ENCODE measurements around the gene CD36. TPM values are rescaled to one million over a fixed set of nuclear protein-coding genes. Genes with fewer than 3 reads are reported as not detected.

The CD36 gene
- total RNA-seq, 1 donor from 2014 or later = not detected

GRCh38 chr7:80632139-80632538, 6.3 kb upstream of the CD36 start:
- Mint-ChIP-seq H3K4me3 (ENCODE audit: low read depth) (no peak overlapping the region), H3K27me3 (ENCODE audit: low read depth) (no peaks in the 10 kb centered on the region)

GRCh38 chr7:80632819-80633218, 5.6 kb upstream of the CD36 start:
- H3K27me3 Mint-ChIP-seq (ENCODE audit: low read depth) = no peaks in the 10 kb centered on the region
- intact Hi-C loops (cut with micrococcal nuclease) = no loop called here
- no peaks in the 10 kb centered on the region for H3K36me3 Mint-ChIP-seq (ENCODE audit: low read depth)
- H3K27ac Mint-ChIP-seq = no peak overlapping the region
- no peaks in the 10 kb centered on the region for H3K4me1 Mint-ChIP-seq (ENCODE audit: low read depth)
- no peak overlapping the region for H3K4me3 Mint-ChIP-seq (ENCODE audit: low read depth)
- no peak for DNase-seq (ENCODE audit: low spot score)
- H3K9me3 Mint-ChIP-seq = no peaks in the 10 kb centered on the region

More at GRCh38 chr7:80632139-80632538, 6.3 kb upstream of the CD36 start:
- no peak for DNase-seq (ENCODE audit: low spot score)
- Mint-ChIP-seq H3K36me3 (ENCODE audit: low read depth) (no peaks in the 10 kb centered on the region), H3K9me3 (no peaks in the 10 kb centered on the region), H3K4me1 (ENCODE audit: low read depth) (no peaks in the 10 kb centered on the region), H3K27ac (no peak overlapping the region)
- intact Hi-C loops (cut with micrococcal nuclease) = no loop called here

- H3K36me3 Mint-ChIP-seq (ENCODE audit: low read depth) = no peaks in the 10 kb centered on the region
These were observed 3.9 kb upstream of the CD36 start for GRCh38 chr7:80634505-80634904.

GRCh38 chr7:80635533-80635932, 2.9 kb upstream of the CD36 start:
- no peak overlapping the region for H3K27ac Mint-ChIP-seq
- intact Hi-C loops (cut with micrococcal nuclease) = no loop called here

More at GRCh38 chr7:80634505-80634904, 3.9 kb upstream of the CD36 start:
- intact Hi-C loops (cut with micrococcal nuclease) = no loop called here
- Mint-ChIP-seq H3K27ac (no peak overlapping the region), H3K4me3 (ENCODE audit: low read depth) (no peak overlapping the region), H3K27me3 (ENCODE audit: low read depth) (no peaks in the 10 kb centered on the region), H3K4me1 (ENCODE audit: low read depth) (no peaks in the 10 kb centered on the region), H3K9me3 (no peaks in the 10 kb centered on the region)
- no peak for DNase-seq (ENCODE audit: low spot score)

GRCh38 chr7:80635998-80636397, 2.4 kb upstream of the CD36 start:
- H3K9me3 Mint-ChIP-seq = no peaks in the 10 kb centered on the region
- H3K4me1 Mint-ChIP-seq (ENCODE audit: low read depth) = no peaks in the 10 kb centered on the region
- no peak for DNase-seq (ENCODE audit: low spot score)
- H3K4me3 Mint-ChIP-seq (ENCODE audit: low read depth) = no peak overlapping the region
- no peaks in the 10 kb centered on the region for H3K27me3 Mint-ChIP-seq (ENCODE audit: low read depth)
- H3K27ac Mint-ChIP-seq = no peak overlapping the region
- intact Hi-C loops (cut with micrococcal nuclease) = no loop called here
- H3K36me3 Mint-ChIP-seq (ENCODE audit: low read depth) = no peaks in the 10 kb centered on the region

More at GRCh38 chr7:80635533-80635932, 2.9 kb upstream of the CD36 start:
- no peak overlapping the region for H3K4me3 Mint-ChIP-seq (ENCODE audit: low read depth)
- H3K9me3 Mint-ChIP-seq = no peaks in the 10 kb centered on the region
- H3K36me3 Mint-ChIP-seq (ENCODE audit: low read depth) = no peaks in the 10 kb centered on the region
- H3K4me1 Mint-ChIP-seq (ENCODE audit: low read depth) = no peaks in the 10 kb centered on the region
- H3K27me3 Mint-ChIP-seq (ENCODE audit: low read depth) = no peaks in the 10 kb centered on the region
- DNase-seq (ENCODE audit: low spot score) = no peak

- H3K4me1 Mint-ChIP-seq (ENCODE audit: low read depth) = no peaks in the 10 kb centered on the region
- no peak for DNase-seq (ENCODE audit: low spot score)
- intact Hi-C loops (cut with micrococcal nuclease) = no loop called here
- no peaks in the 10 kb centered on the region for H3K9me3 Mint-ChIP-seq
- H3K36me3 Mint-ChIP-seq (ENCODE audit: low read depth) = no peaks in the 10 kb centered on the region
- no peaks in the 10 kb centered on the region for H3K27me3 Mint-ChIP-seq (ENCODE audit: low read depth)
- H3K4me3 Mint-ChIP-seq (ENCODE audit: low read depth) = no peak overlapping the region
- no peak overlapping the region for H3K27ac Mint-ChIP-seq
These were observed 1.7 kb upstream of the CD36 start for GRCh38 chr7:80636709-80637108.

- no peak overlapping the region for H3K27ac Mint-ChIP-seq
- no peaks in the 10 kb centered on the region for H3K36me3 Mint-ChIP-seq (ENCODE audit: low read depth)
- no peaks in the 10 kb centered on the region for H3K9me3 Mint-ChIP-seq
- H3K4me3 Mint-ChIP-seq (ENCODE audit: low read depth) = no peak overlapping the region
- no peaks in the 10 kb centered on the region for H3K4me1 Mint-ChIP-seq (ENCODE audit: low read depth)
- no peaks in the 10 kb centered on the region for H3K27me3 Mint-ChIP-seq (ENCODE audit: low read depth)
- DNase-seq (ENCODE audit: low spot score) = no peak
- intact Hi-C loops (cut with micrococcal nuclease) = no loop called here
These were observed 988 bp upstream of the CD36 start for GRCh38 chr7:80637454-80637853.

GRCh38 chr7:80639011-80639410, 569 bp downstream of the CD36 start:
- intact Hi-C loops (cut with micrococcal nuclease) = no loop called here
- no peak overlapping the region for H3K27ac Mint-ChIP-seq
- no peaks in the 10 kb centered on the region for H3K27me3 Mint-ChIP-seq (ENCODE audit: low read depth)
- DNase-seq (ENCODE audit: low spot score) = no peak
- no peaks in the 10 kb centered on the region for H3K4me1 Mint-ChIP-seq (ENCODE audit: low read depth)
- H3K9me3 Mint-ChIP-seq = no peaks in the 10 kb centered on the region
- no peaks in the 10 kb centered on the region for H3K36me3 Mint-ChIP-seq (ENCODE audit: low read depth)
- H3K4me3 Mint-ChIP-seq (ENCODE audit: low read depth) = no peak overlapping the region

- DNase-seq (ENCODE audit: low spot score) = no peak
- Mint-ChIP-seq H3K9me3 (no peaks in the 10 kb centered on the region), H3K27ac (no peak overlapping the region), H3K36me3 (ENCODE audit: low read depth) (no peaks in the 10 kb centered on the region), H3K4me1 (ENCODE audit: low read depth) (no peaks in the 10 kb centered on the region), H3K27me3 (ENCODE audit: low read depth) (no peaks in the 10 kb centered on the region), H3K4me3 (ENCODE audit: low read depth) (no peak overlapping the region)
- intact Hi-C loops (cut with micrococcal nuclease) = no loop called here
These were observed 2.4 kb downstream of the CD36 start for GRCh38 chr7:80640846-80641245.

GRCh38 chr7:80641548-80641947, 3.1 kb downstream of the CD36 start:
- Mint-ChIP-seq H3K36me3 (ENCODE audit: low read depth) (no peaks in the 10 kb centered on the region), H3K9me3 (no peaks in the 10 kb centered on the region), H3K27ac (no peak overlapping the region), H3K4me3 (ENCODE audit: low read depth) (no peak overlapping the region), H3K4me1 (ENCODE audit: low read depth) (no peaks in the 10 kb centered on the region), H3K27me3 (ENCODE audit: low read depth) (no peaks in the 10 kb centered on the region)
- no peak for DNase-seq (ENCODE audit: low spot score)
- intact Hi-C loops (cut with micrococcal nuclease) = no loop called here

- H3K36me3 Mint-ChIP-seq (ENCODE audit: low read depth) = no peaks in the 10 kb centered on the region
- intact Hi-C loops (cut with micrococcal nuclease) = no loop called here
These were observed 4.4 kb downstream of the CD36 start for GRCh38 chr7:80642871-80643270.

GRCh38 chr7:80643336-80643915, 5.0 kb downstream of the CD36 start:
- Mint-ChIP-seq H3K27ac (no peak overlapping the region), H3K36me3 (ENCODE audit: low read depth) (no peaks in the 10 kb centered on the region)
- intact Hi-C loops (cut with micrococcal nuclease) = no loop called here

More at GRCh38 chr7:80642871-80643270, 4.4 kb downstream of the CD36 start:
- H3K9me3 Mint-ChIP-seq = no peaks in the 10 kb centered on the region
- H3K27me3 Mint-ChIP-seq (ENCODE audit: low read depth) = no peaks in the 10 kb centered on the region
- no peak overlapping the region for H3K4me3 Mint-ChIP-seq (ENCODE audit: low read depth)
- no peak overlapping the region for H3K27ac Mint-ChIP-seq
- no peaks in the 10 kb centered on the region for H3K4me1 Mint-ChIP-seq (ENCODE audit: low read depth)
- DNase-seq (ENCODE audit: low spot score) = no peak

GRCh38 chr7:80644054-80644453, 5.6 kb downstream of the CD36 start:
- Mint-ChIP-seq H3K27me3 (ENCODE audit: low read depth) (no peaks in the 10 kb centered on the region), H3K4me1 (ENCODE audit: low read depth) (no peaks in the 10 kb centered on the region), H3K27ac (no peak overlapping the region), H3K4me3 (ENCODE audit: low read depth) (no peak overlapping the region), H3K9me3 (no peaks in the 10 kb centered on the region), H3K36me3 (ENCODE audit: low read depth) (no peaks in the 10 kb centered on the region)
- intact Hi-C loops (cut with micrococcal nuclease) = no loop called here
- no peak for DNase-seq (ENCODE audit: low spot score)

More at GRCh38 chr7:80643336-80643915, 5.0 kb downstream of the CD36 start:
- no peaks in the 10 kb centered on the region for H3K4me1 Mint-ChIP-seq (ENCODE audit: low read depth)
- no peaks in the 10 kb centered on the region for H3K9me3 Mint-ChIP-seq
- no peak overlapping the region for H3K4me3 Mint-ChIP-seq (ENCODE audit: low read depth)
- no peak for DNase-seq (ENCODE audit: low spot score)
- no peaks in the 10 kb centered on the region for H3K27me3 Mint-ChIP-seq (ENCODE audit: low read depth)
